GM12878 (cell line): ENCODE results near the gene CNR1. TPM values are rescaled to one million over a fixed set of nuclear protein-coding genes. Genes with fewer than 3 reads are reported as not detected.
A peak's percentile ranks its signal among the peaks of the same experiment; 100 is the strongest.

ENCODE experiments used
- BCLAF1 ChIP-seq: fragments of 450-650 bp; IDR thresholded peaks from 2 replicates; pipeline ENCODE4 v1.6.1; 2017; ENCODE audit warnings: antibody characterized with exemption, mild to moderate bottlenecking, moderate library complexity
- ESRRA ChIP-seq: IDR thresholded peaks from 2 replicates; pipeline ENCODE4 v1.6.1; 2012; ENCODE audit warnings: mild to moderate bottlenecking, low read length, improper control_type of control experiment
- HSF1 ChIP-seq: fragments of 150-350 bp; IDR thresholded peaks from 2 replicates; pipeline ENCODE4 v1.6.1; 2014; ENCODE audit warnings: mild to moderate bottlenecking, low read depth, low read length
- IRF4 ChIP-seq: IDR thresholded peaks from 2 replicates; pipeline ENCODE4 v1.6.1; 2011; ENCODE audit warnings: low read depth, low read length
- JUNB ChIP-seq: IDR thresholded peaks from 2 replicates; pipeline ENCODE4 v1.6.1; 2016; ENCODE audit warnings: antibody characterized with exemption, mild to moderate bottlenecking
- JUND ChIP-seq: IDR thresholded peaks from 2 replicates; pipeline ENCODE4 v1.6.1; 2012; ENCODE audit warnings: low read depth, mild to moderate bottlenecking, low read length, improper control_type of control experiment, moderate library complexity
- MXI1 ChIP-seq: fragments of 150-350 bp; IDR thresholded peaks from 2 replicates; pipeline ENCODE4 v1.6.1; 2011; ENCODE audit warnings: low read depth, mild to moderate bottlenecking, inconsistent platforms, low read length, improper control_type of control experiment
- NBN ChIP-seq: fragments of 450-650 bp; IDR thresholded peaks from 2 replicates; pipeline ENCODE4 v1.6.1; 2016
- NR2C1 ChIP-seq: fragments of 450-650 bp; IDR thresholded peaks from 2 replicates; pipeline ENCODE4 v1.6.1; 2017; ENCODE audit warnings: antibody characterized with exemption, mild to moderate bottlenecking, moderate library complexity
- PKNOX1 ChIP-seq: fragments of 450-650 bp; IDR thresholded peaks from 2 replicates; pipeline ENCODE4 v1.6.1; 2016; ENCODE audit warnings: mild to moderate bottlenecking
- PML ChIP-seq: IDR thresholded peaks from 2 replicates; pipeline ENCODE4 v1.6.1; 2012; ENCODE audit warnings: low read length, inconsistent platforms
- ZBTB40 ChIP-seq: fragments of 450-650 bp; IDR thresholded peaks from 2 replicates; pipeline ENCODE4 v1.6.1; 2016; ENCODE audit warnings: mild to moderate bottlenecking, moderate library complexity, borderline replicate concordance
- ZNF207 ChIP-seq: fragments of 450-650 bp; IDR thresholded peaks from 2 replicates; pipeline ENCODE4 v1.6.1; 2014; ENCODE audit warnings: antibody characterized with exemption, mild to moderate bottlenecking, borderline replicate concordance
- ZNF274 ChIP-seq: IDR thresholded peaks from one replicate; pipeline ENCODE4 v1.8.0; 2011; ENCODE audit not compliant: insufficient read length, insufficient read depth
- ZNF592 ChIP-seq: fragments of 450-650 bp; IDR thresholded peaks from 2 replicates; pipeline ENCODE4 v1.6.1; 2017; ENCODE audit warnings: mild to moderate bottlenecking, moderate library complexity
- polyA plus RNA-seq, 11 experiments: library from polyadenylated mRNA; depleted of rRNA in 4 of 11; unstranded in 6 of 11; stranded (reverse) in 5 of 11; fragments of >200 nt; fragmentation: Nextera tagmentation in 4 of 11; fragmentation: Illumina TruSeq in 1 of 11; extraction: Ambion mirVana in 4 of 11; extraction: Trizol in 1 of 11; gene quantifications; 1 replicate in 1 of 11; 2 replicates in 10 of 11; pipeline versions ENCODE4 v1.2.1 to v1.2.3, GENCODE V29; 2011 to 2016; ENCODE audit warnings: inconsistent platforms in 2 of 11, missing spikeins in 2 of 11, low read depth in 1 of 11
- total RNA-seq, 4 experiments: library from RNA; depleted of rRNA in 3 of 4; stranded (reverse); fragments of >200 nt in 3 of 4; fragmentation: Illumina TruSeq in 1 of 4; extraction: Trizol in 1 of 4; gene quantifications; 2 replicates each; pipeline versions ENCODE4 v1.2.1 to v1.2.3, GENCODE V29; 2013 to 2021

CNR1 gene
- total and polyA plus RNA-seq, 10 of the 15 experiments (the other 5 are each of a cell fraction or from before 2014, with no cell fraction given): 2.2 to 15.4 (median 8.5) TPM

GRCh38 chr6:88165844-88166492 is at the start of gene CNR1 (continued):
- TF ChIP-seq IRF4 (no peak), ZNF592 (0 out of 2 replicates have a peak, but pooled peaks have one; percentile 50), NR2C1 (no peak), HSF1 (no peak), PML (peak; percentile 56; the same call in 1 of the 2 replicates), NBN (no peak), ESRRA (no peak), BCLAF1 (0 out of 2 replicates have a peak, but pooled peaks have one; percentile 36), ZBTB40 (no peak), ZNF274 (no peak), JUND (no peak), JUNB (no peak), MXI1 (no peak), PKNOX1 (no peak), ZNF207 (no peak)
